Subcutaneous adipose tissue (tissue), 4 donors: ENCODE results near the gene AQR. TPM values are rescaled to one million over a fixed set of nuclear protein-coding genes. Genes with fewer than 3 reads are reported as not detected.

Source experiments
- CTCF ChIP-seq: fragments of 450-650 bp; IDR thresholded peaks from one replicate; pipeline ENCODE4 v1.5.1; 2016; ENCODE audit warnings: low read depth, mild to moderate bottlenecking, control low read depth, antibody characterized with exemption, moderate library complexity
- total RNA-seq, 4 donors: library from RNA; depleted of rRNA; stranded (reverse); fragments of >200 nt; gene quantifications; one replicate each; pipeline ENCODE4 v1.1.0, GENCODE V29; 2016

Gene AQR
- total RNA-seq, 4 donors from 2014 or later = 23.4 to 32.8 (median 26.5) TPM

GRCh38 chr15:34893967-34894366 lies 75.6 kb downstream of the AQR start:
- TF ChIP-seq CTCF = no peak

GRCh38 chr15:34892963-34893591 lies 76.5 kb downstream of the AQR start:
- TF ChIP-seq CTCF = no peak

- no peak for TF ChIP-seq CTCF
Measured at GRCh38 chr15:34890424-34890823, 79.1 kb downstream of the AQR start.

GRCh38 chr15:34889476-34889875 lies 80.1 kb downstream of the AQR start:
- TF ChIP-seq CTCF = no peak

- TF ChIP-seq CTCF = no peak
Measured at GRCh38 chr15:34886134-34886533, 83.4 kb downstream of the AQR start.

- no peak for TF ChIP-seq CTCF
Measured at GRCh38 chr15:34883633-34884032, 85.9 kb downstream of the AQR start.

- no peak for TF ChIP-seq CTCF
Measured at GRCh38 chr15:34883042-34883441, 86.5 kb downstream of the AQR start.
